ENCODE measurements around the gene ABHD14A. TPM values are rescaled to one million over a fixed set of nuclear protein-coding genes. Genes with fewer than 3 reads are reported as not detected.

The ABHD14A gene
- polyA plus RNA-seq, 1 of the 3 experiments (the other 2 are of a cell fraction), result 31.5 TPM

DNA sequence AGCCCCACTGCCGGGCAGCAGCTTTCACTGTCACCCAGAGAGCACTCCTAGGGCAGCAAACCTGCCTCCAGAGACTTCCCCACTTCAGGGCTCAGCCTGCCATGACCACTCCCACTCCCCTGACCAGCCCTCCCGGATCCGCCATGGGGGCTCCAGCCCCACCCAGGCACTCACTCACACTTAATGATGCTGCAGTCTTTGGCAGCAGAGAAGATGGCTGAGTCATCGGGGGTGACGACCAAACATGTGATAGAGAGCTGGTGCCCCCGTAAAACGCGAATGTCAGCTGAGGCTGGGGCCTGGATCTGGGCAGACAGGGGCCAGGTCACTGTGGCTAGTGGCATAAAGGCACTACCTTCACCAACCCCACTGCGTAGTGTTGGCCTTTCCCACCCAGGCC, 37.9 kb upstream of the ABHD14A start:
- H3K79me2 ChIP-seq (ENCODE audit: insufficient read depth), result peaks cover 33% of the 10 kb centered on the region
- WGBS (ENCODE audit: low lambda C conversion rate), result 93% methylated on average over 3 of the region's 9 CpGs
- no peak overlapping the region for H3K9ac ChIP-seq
- POLR2A ChIA-PET, result no interaction called here
- DNase-seq, result no peak
- H3K9me3 ChIP-seq, result no peaks in the 10 kb centered on the region
- CTCF ChIA-PET, result interaction anchor here (1.5 kb wide), 1 partner anchor 137 kb away, joined by 4 read pairs; no protein-coding TSS in a partner anchor
- peaks cover 0 to 6% of the 10 kb centered on the region in 2 experiments; a peak in 1 of 4 replicates for H3K4me1 ChIP-seq (ENCODE audit: control insufficient read depth in 1 of 2, insufficient read depth in 2 of 2, low read depth in 1 of 2, low read length in 1 of 2)
- no peak overlapping the region for H2AFZ ChIP-seq (ENCODE audit: low read depth)
- no peaks in the 10 kb centered on the region for H3K9me2 ChIP-seq
- 0 out of 2 replicates have a peak, but pooled peaks cover 6% of the 10 kb centered on the region for H4K20me1 ChIP-seq (ENCODE audit: insufficient read depth)
- H3K27me3 ChIP-seq (ENCODE audit: insufficient read depth), result no peaks in the 10 kb centered on the region
- no peak overlapping the region for H3K27ac ChIP-seq (ENCODE audit: low read depth in 2 of 2, low read length in 1 of 2)
- H3K4me3 ChIP-seq (ENCODE audit: low read depth in 2 of 2, low read length in 1 of 2), result no peak overlapping the region
- no peaks in the 10 kb centered on the region for H3F3A ChIP-seq (replicated peaks; ENCODE audit: insufficient read depth)
- no peak overlapping the region for H3K4me2 ChIP-seq
- TF ChIP-seq YY1 (IDR thresholded peaks at IDR 0.05; ENCODE audit: low read depth) (no peak), RAD21 (IDR thresholded peaks at IDR 0.05; ENCODE audit: low read length) (no peak), USF2 (IDR thresholded peaks at IDR 0.05; ENCODE audit: borderline replicate concordance, low read depth, low read length) (no peak), FOXJ3 (CRISPR knock-in tag; IDR thresholded peaks at IDR 0.05) (no peak), RCOR1 (IDR thresholded peaks at IDR 0.05; ENCODE audit: low read length) (no peak), CHD2 (IDR thresholded peaks at IDR 0.05; ENCODE audit: low read length, partially characterized antibody) (no peak), PBX3 (IDR thresholded peaks at IDR 0.05) (no peak), USF1 (IDR thresholded peaks at IDR 0.05; ENCODE audit: borderline replicate concordance, low read depth) (no peak), TEAD4 (IDR thresholded peaks at IDR 0.05; ENCODE audit: borderline replicate concordance, insufficient read depth) (no peak), GATA2 (CRISPR knock-in tag; IDR thresholded peaks at IDR 0.05) (no peak), FOXM1 (IDR thresholded peaks at IDR 0.05; ENCODE audit: low read depth) (no peak), SMC3 (IDR thresholded peaks at IDR 0.05; ENCODE audit: low read depth, low read length) (no peak)
- TF ChIP-seq, protein P1, sequence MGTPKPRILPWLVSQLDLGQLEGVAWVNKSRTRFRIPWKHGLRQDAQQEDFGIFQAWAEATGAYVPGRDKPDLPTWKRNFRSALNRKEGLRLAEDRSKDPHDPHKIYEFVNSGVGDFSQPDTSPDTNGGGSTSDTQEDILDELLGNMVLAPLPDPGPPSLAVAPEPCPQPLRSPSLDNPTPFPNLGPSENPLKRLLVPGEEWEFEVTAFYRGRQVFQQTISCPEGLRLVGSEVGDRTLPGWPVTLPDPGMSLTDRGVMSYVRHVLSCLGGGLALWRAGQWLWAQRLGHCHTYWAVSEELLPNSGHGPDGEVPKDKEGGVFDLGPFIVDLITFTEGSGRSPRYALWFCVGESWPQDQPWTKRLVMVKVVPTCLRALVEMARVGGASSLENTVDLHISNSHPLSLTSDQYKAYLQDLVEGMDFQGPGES (IDR thresholded peaks at IDR 0.05; ENCODE audit: low read depth, low read length), result no peak
- H3K36me3 ChIP-seq (replicated peaks in 1 of 2; ENCODE audit: control insufficient read depth in 1 of 2, insufficient read depth in 2 of 2, low read length in 1 of 2), result peaks cover 0 to 60% of the 10 kb centered on the region in 2 experiments

Data from SK-N-SH (cell line).